Lower lobe of right lung (tissue), 2 donors: ENCODE results near the gene SETD4. TPM values are rescaled to one million over a fixed set of nuclear protein-coding genes. Genes with fewer than 3 reads are reported as not detected.
"Not testable (repeated sequence)": the region's sequence is repeated elsewhere in the genome, so short reads cannot be mapped to it uniquely, and the experiment has no call there.

Source experiments
- ATAC-seq, 2 donors: fragments of 200-7000 bp; cut with Tn5 transposase; one replicate each; pipeline ENCODE4 v1.9.1; 2020 to 2022; ENCODE audit warnings: mild to moderate bottlenecking in 2 of 2, moderate library complexity in 2 of 2
- DNase-seq: peaks from one replicate; pipeline ENCODE4 v3.0.0-alpha.2; 2020
- H3K27ac ChIP-seq: fragments of 200-600 bp; one replicate; pipeline ENCODE4 v1.8.0; 2022
- H3K27me3 ChIP-seq: fragments of 200-600 bp; one replicate; pipeline ENCODE4 v1.8.0; 2022; ENCODE audit warnings: low read depth
- H3K36me3 ChIP-seq: fragments of 200-600 bp; one replicate; pipeline ENCODE4 v1.8.0; 2022; ENCODE audit warnings: mild to moderate bottlenecking
- H3K4me1 ChIP-seq: fragments of 200-600 bp; one replicate; pipeline ENCODE4 v1.8.0; 2022
- H3K4me3 ChIP-seq: fragments of 200-600 bp; one replicate; pipeline ENCODE4 v1.8.0; 2022; ENCODE audit warnings: mild to moderate bottlenecking
- H3K9me3 ChIP-seq: fragments of 200-600 bp; one replicate; pipeline ENCODE4 v1.8.0; 2022
- CTCF ChIP-seq: fragments of 200-600 bp; IDR thresholded peaks from one replicate; pipeline ENCODE4 v1.8.0; 2022; ENCODE audit warnings: antibody characterized with exemption, mild to moderate bottlenecking
- intact Hi-C: fragments of 100-400 bp; cut with DNase I; formaldehyde crosslinking; loops from one replicate; pipeline ENCODE4 v1.11.0; 2022
- total RNA-seq: library from RNA; stranded (reverse); fragmentation: NEBNext Ultra II Directional; extraction: Animal tissue kit (Norgen Biotek cat#: 25700); gene quantifications from one replicate; pipeline ENCODE4 v1.2.1, GENCODE V29; 2021
- donor health status: DM: no; HTN: yes; CAD: no; lungs with severe emphysema.

SETD4 gene
- total RNA-seq, 1 donor from 2014 or later, result 19.4 TPM

GRCh38 chr21:36076878-36077655, 16.7 kb upstream of the SETD4 start:
- Histone ChIP-seq H3K27ac (peak overlapping the region; percentile 21), H3K36me3 (peaks cover 13% of the 10 kb centered on the region), H3K27me3 (no peaks in the 10 kb centered on the region), H3K4me3 (no peak overlapping the region), H3K9me3 (no peaks in the 10 kb centered on the region), H3K4me1 (peaks cover 29% of the 10 kb centered on the region)
- intact Hi-C loops, result no loop called here
- ATAC-seq, result peak; percentile 40 to 74
- TF ChIP-seq CTCF, result no peak
- DNase-seq, result no peak

GRCh38 chr21:36075953-36076352, 15.6 kb upstream of the SETD4 start:
- H3K27ac ChIP-seq, result no peak overlapping the region
- ATAC-seq (no peak), DNase-seq (no peak)
- peaks cover 40% of the 10 kb centered on the region for H3K4me1 ChIP-seq
- no peak overlapping the region for H3K4me3 ChIP-seq
- no peak for TF ChIP-seq CTCF
- no peaks in the 10 kb centered on the region for H3K27me3 ChIP-seq
- H3K36me3 ChIP-seq, result peaks cover 18% of the 10 kb centered on the region
- no peaks in the 10 kb centered on the region for H3K9me3 ChIP-seq
- intact Hi-C loops, result no loop called here

GRCh38 chr21:36075171-36075570, 14.8 kb upstream of the SETD4 start:
- peaks cover 48% of the 10 kb centered on the region for H3K4me1 ChIP-seq
- peaks cover 18% of the 10 kb centered on the region for H3K36me3 ChIP-seq
- no peak overlapping the region for H3K27ac ChIP-seq
- no peak for DNase-seq
- no peaks in the 10 kb centered on the region for H3K9me3 ChIP-seq
- no peak for ATAC-seq
- no peak overlapping the region for H3K4me3 ChIP-seq
- no peaks in the 10 kb centered on the region for H3K27me3 ChIP-seq
- no peak for TF ChIP-seq CTCF
- intact Hi-C loops, result no loop called here

GRCh38 chr21:36073911-36074310, 13.6 kb upstream of the SETD4 start:
- intact Hi-C loops, H3K27me3 ChIP-seq, DNase-seq, H3K9me3 ChIP-seq, ATAC-seq, H3K27ac ChIP-seq, H3K4me3 ChIP-seq: not testable (repeated sequence)
- peaks cover 54% of the 10 kb centered on the region for H3K4me1 ChIP-seq
- peaks cover 18% of the 10 kb centered on the region for H3K36me3 ChIP-seq

- Histone ChIP-seq H3K27ac (no peak overlapping the region), H3K36me3 (peaks cover 18% of the 10 kb centered on the region), H3K9me3 (no peaks in the 10 kb centered on the region), H3K4me1 (peaks cover 54% of the 10 kb centered on the region), H3K27me3 (no peaks in the 10 kb centered on the region), H3K4me3 (no peak overlapping the region)
- TF ChIP-seq CTCF, result no peak
- DNase-seq, result no peak
- peak in 1 of 2 donors; percentile 22 for ATAC-seq
- intact Hi-C loops, result no loop called here
Measured at GRCh38 chr21:36073181-36073580, 12.9 kb upstream of the SETD4 start.

GRCh38 chr21:36072453-36073162, 12.3 kb upstream of the SETD4 start:
- no peaks in the 10 kb centered on the region for H3K27me3 ChIP-seq
- peaks cover 53% of the 10 kb centered on the region for H3K4me1 ChIP-seq
- DNase-seq (no peak), ATAC-seq (no peak)
- intact Hi-C loops, result no loop called here
- H3K27ac ChIP-seq, result no peak overlapping the region
- H3K4me3 ChIP-seq, result no peak overlapping the region
- no peaks in the 10 kb centered on the region for H3K9me3 ChIP-seq
- no peak for TF ChIP-seq CTCF
- peaks cover 18% of the 10 kb centered on the region for H3K36me3 ChIP-seq
